Stomach (tissue), 4 donors: ENCODE data around the gene COTL1.

Experiments
- EP300 ChIP-seq: sonication (generic); formaldehyde crosslinking; IDR thresholded peaks from one replicate; pipeline ENCODE4 v1.6.1; 2017; ENCODE audit warnings: antibody characterized with exemption
- POLR2A ChIP-seq, 4 donors: fragments of 450-650 bp; IDR thresholded peaks; one replicate each; pipeline ENCODE4 v1.6.1; 2016; ENCODE audit warnings: antibody characterized with exemption in 4 of 4, control low read depth in 2 of 4, mild to moderate bottlenecking in 1 of 4, moderate library complexity in 1 of 4
- POLR2AphosphoS5 ChIP-seq, 3 donors: sonication (generic); formaldehyde crosslinking; IDR thresholded peaks; one replicate each; pipeline ENCODE4 v1.6.1; 2016; ENCODE audit warnings: antibody characterized with exemption in 3 of 3
- TF ChIP-seq, protein P1 (sequence below), 7 experiments: fragments of 450-650 bp in 4 of 7; fragments of 200-600 bp in 3 of 7; sonication (generic) in 3 of 7; IDR thresholded peaks; one replicate each; pipeline ENCODE4 v1.5.1; 2016 to 2019; ENCODE audit warnings: antibody characterized with exemption in 7 of 7, control low read depth in 2 of 7, mild to moderate bottlenecking in 1 of 7

DNA sequence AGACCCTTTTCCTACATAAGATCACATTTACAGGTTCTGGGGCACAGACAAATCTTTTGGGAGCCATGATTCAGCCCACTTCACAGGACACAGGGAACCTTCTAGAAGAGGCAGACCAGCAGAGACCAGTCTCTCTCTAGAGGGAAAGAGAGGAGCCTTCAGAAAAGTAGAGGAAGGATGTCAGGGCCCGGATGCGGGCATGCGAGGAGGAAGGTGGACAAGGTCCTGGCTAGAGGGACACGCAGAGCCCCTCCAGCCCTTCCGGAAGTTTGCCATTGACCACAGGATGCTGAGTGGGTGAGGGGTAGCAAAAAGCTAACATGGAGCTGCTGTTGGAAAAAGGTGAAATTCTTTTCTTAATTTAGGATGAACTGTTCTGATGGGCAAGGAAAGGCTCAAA, 57.6 kb downstream of the COTL1 start:
- TF ChIP-seq, protein P1, sequence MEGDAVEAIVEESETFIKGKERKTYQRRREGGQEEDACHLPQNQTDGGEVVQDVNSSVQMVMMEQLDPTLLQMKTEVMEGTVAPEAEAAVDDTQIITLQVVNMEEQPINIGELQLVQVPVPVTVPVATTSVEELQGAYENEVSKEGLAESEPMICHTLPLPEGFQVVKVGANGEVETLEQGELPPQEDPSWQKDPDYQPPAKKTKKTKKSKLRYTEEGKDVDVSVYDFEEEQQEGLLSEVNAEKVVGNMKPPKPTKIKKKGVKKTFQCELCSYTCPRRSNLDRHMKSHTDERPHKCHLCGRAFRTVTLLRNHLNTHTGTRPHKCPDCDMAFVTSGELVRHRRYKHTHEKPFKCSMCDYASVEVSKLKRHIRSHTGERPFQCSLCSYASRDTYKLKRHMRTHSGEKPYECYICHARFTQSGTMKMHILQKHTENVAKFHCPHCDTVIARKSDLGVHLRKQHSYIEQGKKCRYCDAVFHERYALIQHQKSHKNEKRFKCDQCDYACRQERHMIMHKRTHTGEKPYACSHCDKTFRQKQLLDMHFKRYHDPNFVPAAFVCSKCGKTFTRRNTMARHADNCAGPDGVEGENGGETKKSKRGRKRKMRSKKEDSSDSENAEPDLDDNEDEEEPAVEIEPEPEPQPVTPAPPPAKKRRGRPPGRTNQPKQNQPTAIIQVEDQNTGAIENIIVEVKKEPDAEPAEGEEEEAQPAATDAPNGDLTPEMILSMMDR (IDR thresholded peaks at IDR 0.05): no peak
- no peak for TF ChIP-seq POLR2AphosphoS5 (IDR thresholded peaks at IDR 0.05)
- TF ChIP-seq EP300: no peak
- no peak for TF ChIP-seq POLR2A (IDR thresholded peaks at IDR 0.05)
